Measurements from ENCODE around the gene TMEM267.

DNA sequence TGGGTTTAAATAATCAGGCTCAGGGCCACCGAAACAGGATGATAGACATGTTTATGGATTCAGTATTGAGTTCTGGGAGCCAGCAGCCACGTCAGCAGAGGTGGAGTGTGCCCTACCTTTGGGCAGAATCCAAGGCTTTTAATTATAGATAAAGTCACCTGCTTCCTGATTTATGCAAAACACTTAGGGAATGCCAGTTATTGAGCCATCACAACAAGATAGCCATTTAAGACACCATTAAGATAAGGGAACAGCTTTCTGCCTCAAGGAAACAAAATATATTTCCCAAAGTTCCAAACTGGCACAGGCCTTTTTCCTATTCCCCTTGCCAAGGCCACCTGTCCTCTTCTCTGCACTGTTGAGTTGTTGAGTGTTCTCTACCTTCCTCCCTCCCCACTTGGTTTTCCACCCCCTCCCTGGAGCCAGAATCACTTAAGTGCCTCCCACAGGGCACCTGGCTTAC is 73.8 kb downstream of the TMEM267 start:
- TF ChIP-seq, protein P1, sequence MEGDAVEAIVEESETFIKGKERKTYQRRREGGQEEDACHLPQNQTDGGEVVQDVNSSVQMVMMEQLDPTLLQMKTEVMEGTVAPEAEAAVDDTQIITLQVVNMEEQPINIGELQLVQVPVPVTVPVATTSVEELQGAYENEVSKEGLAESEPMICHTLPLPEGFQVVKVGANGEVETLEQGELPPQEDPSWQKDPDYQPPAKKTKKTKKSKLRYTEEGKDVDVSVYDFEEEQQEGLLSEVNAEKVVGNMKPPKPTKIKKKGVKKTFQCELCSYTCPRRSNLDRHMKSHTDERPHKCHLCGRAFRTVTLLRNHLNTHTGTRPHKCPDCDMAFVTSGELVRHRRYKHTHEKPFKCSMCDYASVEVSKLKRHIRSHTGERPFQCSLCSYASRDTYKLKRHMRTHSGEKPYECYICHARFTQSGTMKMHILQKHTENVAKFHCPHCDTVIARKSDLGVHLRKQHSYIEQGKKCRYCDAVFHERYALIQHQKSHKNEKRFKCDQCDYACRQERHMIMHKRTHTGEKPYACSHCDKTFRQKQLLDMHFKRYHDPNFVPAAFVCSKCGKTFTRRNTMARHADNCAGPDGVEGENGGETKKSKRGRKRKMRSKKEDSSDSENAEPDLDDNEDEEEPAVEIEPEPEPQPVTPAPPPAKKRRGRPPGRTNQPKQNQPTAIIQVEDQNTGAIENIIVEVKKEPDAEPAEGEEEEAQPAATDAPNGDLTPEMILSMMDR (conservative IDR thresholded peaks at IDR 0.05; ENCODE audit: low read depth, low read length) = no peak
- TF ChIP-seq EZH2 (IDR thresholded peaks at IDR 0.05; ENCODE audit: borderline replicate concordance, low read depth, low read length, poor library complexity, severe bottlenecking) = no peak

Data from A673 (cell line).